GM19351 (cell line): ENCODE data around the gene KCNMB2.

Source experiments
- ATAC-seq: cut with Tn5 transposase; IDR thresholded peaks from one replicate; pipeline ENCODE4 v1.9.1; 2021; ENCODE audit warnings: mild to moderate bottlenecking, moderate library complexity; ENCODE audit not compliant: unreplicated experiment

KCNMB2 gene

GRCh38 chr3:178567611-178568010, 31.4 kb downstream of the KCNMB2 start:
- ATAC-seq: no peak

GRCh38 chr3:178568155-178568731, 32.0 kb downstream of the KCNMB2 start:
- no peak for ATAC-seq

GRCh38 chr3:178568911-178569310, 32.7 kb downstream of the KCNMB2 start:
- ATAC-seq: no peak

GRCh38 chr3:178569826-178570225, 33.6 kb downstream of the KCNMB2 start:
- ATAC-seq: no peak

GRCh38 chr3:178583963-178584575, 47.8 kb downstream of the KCNMB2 start:
- ATAC-seq: no peak

- no peak for ATAC-seq
These were observed 48.6 kb downstream of the KCNMB2 start for GRCh38 chr3:178584722-178585380.

GRCh38 chr3:178585454-178585853, 49.2 kb downstream of the KCNMB2 start:
- ATAC-seq: no peak

GRCh38 chr3:178586076-178586475, 49.8 kb downstream of the KCNMB2 start:
- ATAC-seq: no peak

GRCh38 chr3:178588628-178589027, 52.4 kb downstream of the KCNMB2 start:
- ATAC-seq: no peak

- ATAC-seq: no peak
These were observed 57.5 kb downstream of the KCNMB2 start for GRCh38 chr3:178593786-178594185.

- no peak for ATAC-seq
These were observed 61.1 kb downstream of the KCNMB2 start for GRCh38 chr3:178597371-178597770.

- ATAC-seq: no peak
These were observed 66.6 kb downstream of the KCNMB2 start for GRCh38 chr3:178602856-178603255.

GRCh38 chr3:178603735-178604134, 67.5 kb downstream of the KCNMB2 start:
- peak; percentile 61 for ATAC-seq

- no peak for ATAC-seq
These were observed 82.0 kb downstream of the KCNMB2 start for GRCh38 chr3:178618197-178618596.

- ATAC-seq: no peak
These were observed 82.7 kb downstream of the KCNMB2 start for GRCh38 chr3:178618896-178619295.

- ATAC-seq: no peak
These were observed 87.5 kb downstream of the KCNMB2 start for GRCh38 chr3:178623666-178624255.

GRCh38 chr3:178624276-178624675, 88.0 kb downstream of the KCNMB2 start:
- no peak for ATAC-seq

- ATAC-seq: no peak
These were observed 88.9 kb downstream of the KCNMB2 start for GRCh38 chr3:178625053-178625600.

- no peak for ATAC-seq
These were observed 91.8 kb downstream of the KCNMB2 start for GRCh38 chr3:178628037-178628436.

- no peak for ATAC-seq
These were observed 93.4 kb downstream of the KCNMB2 start for GRCh38 chr3:178629430-178630178.

- no peak for ATAC-seq
These were observed 95.7 kb downstream of the KCNMB2 start for GRCh38 chr3:178631950-178632349.
